ENCODE results near the gene CCDC7. TPM values are rescaled to one million over a fixed set of nuclear protein-coding genes. Genes with fewer than 3 reads are reported as not detected.

CCDC7 gene
- total and polyA plus RNA-seq, 2 experiments from 2014 or later, result 0.83 to 1.6 TPM

- TF ChIP-seq, protein P1, sequence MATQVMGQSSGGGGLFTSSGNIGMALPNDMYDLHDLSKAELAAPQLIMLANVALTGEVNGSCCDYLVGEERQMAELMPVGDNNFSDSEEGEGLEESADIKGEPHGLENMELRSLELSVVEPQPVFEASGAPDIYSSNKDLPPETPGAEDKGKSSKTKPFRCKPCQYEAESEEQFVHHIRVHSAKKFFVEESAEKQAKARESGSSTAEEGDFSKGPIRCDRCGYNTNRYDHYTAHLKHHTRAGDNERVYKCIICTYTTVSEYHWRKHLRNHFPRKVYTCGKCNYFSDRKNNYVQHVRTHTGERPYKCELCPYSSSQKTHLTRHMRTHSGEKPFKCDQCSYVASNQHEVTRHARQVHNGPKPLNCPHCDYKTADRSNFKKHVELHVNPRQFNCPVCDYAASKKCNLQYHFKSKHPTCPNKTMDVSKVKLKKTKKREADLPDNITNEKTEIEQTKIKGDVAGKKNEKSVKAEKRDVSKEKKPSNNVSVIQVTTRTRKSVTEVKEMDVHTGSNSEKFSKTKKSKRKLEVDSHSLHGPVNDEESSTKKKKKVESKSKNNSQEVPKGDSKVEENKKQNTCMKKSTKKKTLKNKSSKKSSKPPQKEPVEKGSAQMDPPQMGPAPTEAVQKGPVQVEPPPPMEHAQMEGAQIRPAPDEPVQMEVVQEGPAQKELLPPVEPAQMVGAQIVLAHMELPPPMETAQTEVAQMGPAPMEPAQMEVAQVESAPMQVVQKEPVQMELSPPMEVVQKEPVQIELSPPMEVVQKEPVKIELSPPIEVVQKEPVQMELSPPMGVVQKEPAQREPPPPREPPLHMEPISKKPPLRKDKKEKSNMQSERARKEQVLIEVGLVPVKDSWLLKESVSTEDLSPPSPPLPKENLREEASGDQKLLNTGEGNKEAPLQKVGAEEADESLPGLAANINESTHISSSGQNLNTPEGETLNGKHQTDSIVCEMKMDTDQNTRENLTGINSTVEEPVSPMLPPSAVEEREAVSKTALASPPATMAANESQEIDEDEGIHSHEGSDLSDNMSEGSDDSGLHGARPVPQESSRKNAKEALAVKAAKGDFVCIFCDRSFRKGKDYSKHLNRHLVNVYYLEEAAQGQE (IDR thresholded peaks at IDR 0.05; ENCODE audit: unreplicated experiment), result no peak
- no peak for TF ChIP-seq POLR2AphosphoS5 (IDR thresholded peaks at IDR 0.05; ENCODE audit: low read depth)
These were observed 35.4 kb upstream of the CCDC7 start (continued) for GRCh38 chr10:32410569-32410968.

- no peak for DNase-seq (ENCODE audit: low spot score)
- no peaks in the 10 kb centered on the region for H3K36me3 Mint-ChIP-seq (ENCODE audit: low read depth)
- H3K27me3 Mint-ChIP-seq (ENCODE audit: insufficient read depth, low read depth, poor library complexity), result no peaks in the 10 kb centered on the region
- no peaks in the 10 kb centered on the region for H4K20me1 ChIP-seq (replicated peaks; ENCODE audit: insufficient read depth)
- H3K9me3 Mint-ChIP-seq, result no peaks in the 10 kb centered on the region
- no peak overlapping the region for H3K4me3 ChIP-seq
- H3F3A ChIP-seq (replicated peaks; ENCODE audit: low read depth), result no peaks in the 10 kb centered on the region
- no peak overlapping the region for H3K27ac Mint-ChIP-seq
- H2AFZ ChIP-seq, result no peak overlapping the region; the same call in 1 of the 2 replicates
- no peaks in the 10 kb centered on the region for H3K79me2 ChIP-seq (replicated peaks; ENCODE audit: insufficient read depth)
- H3K36me3 ChIP-seq (ENCODE audit: insufficient read depth), result no peaks in the 10 kb centered on the region
- H3K27me3 ChIP-seq (ENCODE audit: insufficient read depth), result no peaks in the 10 kb centered on the region
- no peak overlapping the region for H3K27ac ChIP-seq (ENCODE audit: low read depth)
- no peaks in the 10 kb centered on the region for H3K9me2 ChIP-seq (ENCODE audit: insufficient read depth)
- H3K4me1 Mint-ChIP-seq, result no peaks in the 10 kb centered on the region
- no peak for ATAC-seq
- H3K4me3 Mint-ChIP-seq, result no peak overlapping the region
- no peak overlapping the region for H3K4me2 ChIP-seq
- H3K4me1 ChIP-seq (ENCODE audit: insufficient read depth), result no peaks in the 10 kb centered on the region
- TF ChIP-seq EZH2 (IDR thresholded peaks at IDR 0.05; ENCODE audit: low read depth, unreplicated experiment) (no peak), ETS1 (IDR thresholded peaks at IDR 0.05) (no peak), JUNB (IDR thresholded peaks at IDR 0.05; ENCODE audit: unreplicated experiment) (no peak), STAT1 (IDR thresholded peaks at IDR 0.05; ENCODE audit: unreplicated experiment) (no peak), POLR2AphosphoS5 (IDR thresholded peaks at IDR 0.05; ENCODE audit: low read depth) (no peak), CREB1 (CRISPR knock-in tag; IDR thresholded peaks at IDR 0.05; ENCODE audit: low read depth) (no peak), ZNF114 (CRISPR knock-in tag; IDR thresholded peaks at IDR 0.05) (no peak), ZNF331 (CRISPR knock-in tag; IDR thresholded peaks at IDR 0.05; ENCODE audit: low read depth) (no peak), ZNF462 (CRISPR knock-in tag; IDR thresholded peaks at IDR 0.05) (no peak)
- TF ChIP-seq, protein P1 (IDR thresholded peaks at IDR 0.05; ENCODE audit: unreplicated experiment), result no peak
These were observed 34.0 kb upstream of the CCDC7 start for GRCh38 chr10:32411797-32412498.

Measured in GM23338 (cell line).